DOHH2 (cell line): ENCODE measurements around the gene CFAP77.

ENCODE experiments used
- EZH2phosphoT487 ChIP-seq: fragments of 200-600 bp; sonication (generic); IDR thresholded peaks from 2 replicates; pipeline ENCODE4 v1.6.1; 2017; ENCODE audit warnings: borderline replicate concordance, mild to moderate bottlenecking, antibody characterized with exemption, low read length, moderate library complexity, mixed read lengths
- TF ChIP-seq, protein P1 (sequence below): fragments of 200-600 bp; sonication (generic); IDR thresholded peaks from one replicate; pipeline ENCODE4 v1.5.1; 2014; ENCODE audit warnings: antibody characterized with exemption, mild to moderate bottlenecking, low read depth, low read length; ENCODE audit not compliant: poor library complexity, severe bottlenecking

DNA sequence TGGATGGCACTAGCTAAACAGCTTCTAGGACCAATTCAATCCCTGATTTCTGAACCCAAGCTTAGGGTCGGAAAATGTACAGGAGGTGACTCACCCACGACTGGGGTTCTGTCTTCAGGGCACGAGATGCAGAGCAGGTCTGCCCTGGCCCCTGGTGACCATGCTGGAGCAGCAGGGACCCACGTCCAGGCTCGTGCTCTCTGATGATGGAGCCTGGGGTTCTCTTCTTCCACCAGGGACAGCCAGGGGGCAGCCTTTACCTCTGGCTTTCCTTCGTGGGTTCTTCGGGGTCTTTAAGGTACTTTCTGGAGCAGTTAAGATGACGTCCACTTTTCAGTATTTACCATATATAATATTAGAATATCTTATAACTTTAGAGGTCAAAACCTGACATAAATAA, 2.1 kb downstream of the CFAP77 start:
- TF ChIP-seq, protein P1, sequence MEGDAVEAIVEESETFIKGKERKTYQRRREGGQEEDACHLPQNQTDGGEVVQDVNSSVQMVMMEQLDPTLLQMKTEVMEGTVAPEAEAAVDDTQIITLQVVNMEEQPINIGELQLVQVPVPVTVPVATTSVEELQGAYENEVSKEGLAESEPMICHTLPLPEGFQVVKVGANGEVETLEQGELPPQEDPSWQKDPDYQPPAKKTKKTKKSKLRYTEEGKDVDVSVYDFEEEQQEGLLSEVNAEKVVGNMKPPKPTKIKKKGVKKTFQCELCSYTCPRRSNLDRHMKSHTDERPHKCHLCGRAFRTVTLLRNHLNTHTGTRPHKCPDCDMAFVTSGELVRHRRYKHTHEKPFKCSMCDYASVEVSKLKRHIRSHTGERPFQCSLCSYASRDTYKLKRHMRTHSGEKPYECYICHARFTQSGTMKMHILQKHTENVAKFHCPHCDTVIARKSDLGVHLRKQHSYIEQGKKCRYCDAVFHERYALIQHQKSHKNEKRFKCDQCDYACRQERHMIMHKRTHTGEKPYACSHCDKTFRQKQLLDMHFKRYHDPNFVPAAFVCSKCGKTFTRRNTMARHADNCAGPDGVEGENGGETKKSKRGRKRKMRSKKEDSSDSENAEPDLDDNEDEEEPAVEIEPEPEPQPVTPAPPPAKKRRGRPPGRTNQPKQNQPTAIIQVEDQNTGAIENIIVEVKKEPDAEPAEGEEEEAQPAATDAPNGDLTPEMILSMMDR = peak; percentile 73
- TF ChIP-seq EZH2phosphoT487 = no peak
